ENCODE results near the gene NFKBIE. TPM values are rescaled to one million over a fixed set of nuclear protein-coding genes. Genes with fewer than 3 reads are reported as not detected.

The NFKBIE gene
- total RNA-seq, 2 donors from 2014 or later: 3.8 to 8.7 TPM

GRCh38 chr6:44257025-44257752 lies 8.2 kb downstream of the NFKBIE start, which contains the start of gene SLC35B2:
TSS of gene SLC35B2 (minus strand) at chr6:44257528. CDS start at chr6:44257410, 118 bp downstream.
- H3K4me1 ChIP-seq: peaks cover 0 to 20% of the 10 kb centered on the region in 2 donors
- H3K27ac ChIP-seq: peak within 1 kb of the TSS; percentile 93 to 94
- no peaks in the 10 kb centered on the region for H3K9me3 ChIP-seq
- peak within 1 kb of the TSS; percentile 85 to 88 for H3K4me3 ChIP-seq
- TF ChIP-seq CTCF (IDR thresholded peaks at IDR 0.05): peak; percentile 81 to 95
- H3K36me3 ChIP-seq: peaks cover 33% of the 10 kb centered on the region
- DNase-seq (ENCODE audit: low spot score): no peak
- H3K27me3 ChIP-seq: no peaks in the 10 kb centered on the region

GRCh38 chr6:44256775-44257024 lies 8.7 kb downstream of the NFKBIE start:
- Histone ChIP-seq H3K27ac (peak overlapping the region; percentile 93 to 94), H3K4me1 (peaks cover 0 to 20% of the 10 kb centered on the region in 2 donors)
- TF ChIP-seq CTCF (IDR thresholded peaks at IDR 0.05): no peak

GRCh38 chr6:44255871-44256774 lies 9.2 kb downstream of the NFKBIE start:
- no peaks in the 10 kb centered on the region for H3K9me3 ChIP-seq
- peaks cover 0 to 21% of the 10 kb centered on the region in 2 donors for H3K4me1 ChIP-seq
- H3K27me3 ChIP-seq: no peaks in the 10 kb centered on the region
- peak overlapping the region; percentile 85 to 88 for H3K4me3 ChIP-seq
- H3K27ac ChIP-seq: peak overlapping the region; percentile 93 to 94
- no peak for TF ChIP-seq CTCF (IDR thresholded peaks at IDR 0.05)
- peaks cover 44% of the 10 kb centered on the region for H3K36me3 ChIP-seq
- DNase-seq (ENCODE audit: low spot score): no peak

More at GRCh38 chr6:44256775-44257024, 8.7 kb downstream of the NFKBIE start:
- H3K9me3 ChIP-seq: no peaks in the 10 kb centered on the region
- no peak for DNase-seq (ENCODE audit: low spot score)
- H3K27me3 ChIP-seq: no peaks in the 10 kb centered on the region
- H3K4me3 ChIP-seq: peak overlapping the region; percentile 85 to 88
- peaks cover 38% of the 10 kb centered on the region for H3K36me3 ChIP-seq

GRCh38 chr6:44255105-44255808 lies 10.1 kb downstream of the NFKBIE start:
- Histone ChIP-seq H3K27me3 (no peaks in the 10 kb centered on the region), H3K4me3 (no peak overlapping the region), H3K9me3 (no peaks in the 10 kb centered on the region), H3K36me3 (peaks cover 52% of the 10 kb centered on the region), H3K27ac (no peak overlapping the region), H3K4me1 (peaks cover 0 to 29% of the 10 kb centered on the region in 2 donors)
- no peak for TF ChIP-seq CTCF (IDR thresholded peaks at IDR 0.05)
- DNase-seq (ENCODE audit: low spot score): no peak

GRCh38 chr6:44254191-44255104 lies 10.9 kb downstream of the NFKBIE start:
- H3K36me3 ChIP-seq: peaks cover 61% of the 10 kb centered on the region
- no peak overlapping the region for H3K4me3 ChIP-seq
- no peak for DNase-seq (ENCODE audit: low spot score)
- TF ChIP-seq CTCF (IDR thresholded peaks at IDR 0.05): no peak
- no peaks in the 10 kb centered on the region for H3K9me3 ChIP-seq
- H3K27me3 ChIP-seq: no peaks in the 10 kb centered on the region
- no peak overlapping the region for H3K27ac ChIP-seq
- peaks cover 0 to 35% of the 10 kb centered on the region in 2 donors for H3K4me1 ChIP-seq
